Measurements from ENCODE around the gene ZNF273. TPM values are rescaled to one million over a fixed set of nuclear protein-coding genes. Genes with fewer than 3 reads are reported as not detected.
A peak's percentile ranks its signal among the peaks of the same experiment; 100 is the strongest.
"Not testable (repeated sequence)": the region's sequence is repeated elsewhere in the genome, so short reads cannot be mapped to it uniquely, and the experiment has no call there.

The ZNF273 gene
- total RNA-seq, 4 donors from 2014 or later: 13.7 to 22.9 (median 18.3) TPM

- intact Hi-C loops (cut with DNase I): no loop called here
Observed at GRCh38 chr7:64892666-64893309, 10.3 kb upstream of the ZNF273 start.

GRCh38 chr7:64893401-64893800, 9.7 kb upstream of the ZNF273 start:
- no peak for DNase-seq
- Histone ChIP-seq H3K4me3 (replicated peaks in 1 of 3) (no peak overlapping the region), H3K9me3 (no peaks in the 10 kb centered on the region), H3K27me3 (no peaks in the 10 kb centered on the region), H3K4me1 (peaks cover 17 to 26% of the 10 kb centered on the region in 2 donors), H3K36me3 (no peaks in the 10 kb centered on the region), H3K27ac (no peak overlapping the region)
- intact Hi-C loops (cut with DNase I): no loop called here
- TF ChIP-seq CTCF (IDR thresholded peaks at IDR 0.05) (no peak), POLR2A (IDR thresholded peaks at IDR 0.05) (no peak)
- 73 to 75% methylated on average over 5 of the region's 5 CpGs for WGBS, 2 donors

More at GRCh38 chr7:64892666-64893309, 10.3 kb upstream of the ZNF273 start:
- Histone ChIP-seq H3K36me3 (no peaks in the 10 kb centered on the region), H3K4me1 (peaks cover 18 to 32% of the 10 kb centered on the region in 2 donors), H3K27me3 (no peaks in the 10 kb centered on the region), H3K9me3 (no peaks in the 10 kb centered on the region), H3K4me3 (replicated peaks in 1 of 3) (no peak overlapping the region), H3K27ac (peak overlapping the region in 1 of 3 donors; percentile 58)
- WGBS, 2 donors: 91% methylated on average over 5 of the region's 5 CpGs
- DNase-seq: no peak
- TF ChIP-seq POLR2A (IDR thresholded peaks at IDR 0.05) (no peak), CTCF (IDR thresholded peaks at IDR 0.05) (no peak)

- peaks cover 14 to 18% of the 10 kb centered on the region in 2 donors for H3K4me1 ChIP-seq
- DNase-seq; H3K36me3 ChIP-seq; intact Hi-C loops (cut with DNase I); H3K27me3 ChIP-seq; H3K4me3 ChIP-seq (replicated peaks in 1 of 3); H3K9me3 ChIP-seq; H3K27ac ChIP-seq: not testable (repeated sequence)
- 71% methylated on average over 11 of the region's 11 CpGs for WGBS, 2 donors
Observed at GRCh38 chr7:64902461-64902805, 640 bp upstream of the ZNF273 start.

GRCh38 chr7:64904008-64904407, 935 bp downstream of the ZNF273 start:
- H3K4me1 ChIP-seq: peaks cover 14 to 21% of the 10 kb centered on the region in 2 donors
- H3K27me3 ChIP-seq: no peaks in the 10 kb centered on the region
- TF ChIP-seq CTCF (IDR thresholded peaks at IDR 0.05) (no peak), POLR2A (IDR thresholded peaks at IDR 0.05) (no peak)
- 95% methylated on average over 15 of the region's 15 CpGs for WGBS, 2 donors
- no peaks in the 10 kb centered on the region for H3K9me3 ChIP-seq
- peak overlapping the region in 1 of 3 donors; percentile 53 for H3K4me3 ChIP-seq (replicated peaks in 1 of 3)
- DNase-seq: no peak
- intact Hi-C loops (cut with DNase I): no loop called here
- H3K27ac ChIP-seq: no peak overlapping the region
- H3K36me3 ChIP-seq: no peaks in the 10 kb centered on the region

GRCh38 chr7:64905133-64905532, 2.1 kb downstream of the ZNF273 start:
- no peaks in the 10 kb centered on the region for H3K27me3 ChIP-seq
- peak in 1 of 2 donors; percentile 19 for TF ChIP-seq POLR2A (IDR thresholded peaks at IDR 0.05)
- TF ChIP-seq CTCF (IDR thresholded peaks at IDR 0.05): no peak
- no peaks in the 10 kb centered on the region for H3K36me3 ChIP-seq
- H3K4me3 ChIP-seq (replicated peaks in 1 of 3): no peak overlapping the region
- peak; percentile 88 to 90 for DNase-seq
- whole genome bisulfite sequencing, 2 donors: 42 to 45% methylated on average over 12 of the region's 12 CpGs
- peaks cover 14 to 21% of the 10 kb centered on the region in 2 donors for H3K4me1 ChIP-seq
- H3K27ac ChIP-seq: peak overlapping the region; percentile 33 to 69 (median 52)
- intact Hi-C loops (cut with DNase I): no loop called here
- no peaks in the 10 kb centered on the region for H3K9me3 ChIP-seq

Measured in thyroid gland (tissue), 4 donors.